IPS-18c (cell line): ENCODE measurements around the gene TEX9.
"Not testable (repeated sequence)": the region's sequence is repeated elsewhere in the genome, so short reads cannot be mapped to it uniquely, and the experiment has no call there.

ENCODE experiments used
- H3K4me3 ChIP-seq: 2 replicates; pipeline ENCODE4 v1.7.0; 2013; ENCODE audit warnings: low read depth, mild to moderate bottlenecking, low read length, moderate library complexity; ENCODE audit not compliant: insufficient read depth
- H3K9me3 ChIP-seq: one replicate; pipeline ENCODE4 v1.6.1; 2013; ENCODE audit warnings: mild to moderate bottlenecking, low read length, moderate library complexity; ENCODE audit not compliant: control insufficient read depth, insufficient read depth

Gene TEX9

DNA sequence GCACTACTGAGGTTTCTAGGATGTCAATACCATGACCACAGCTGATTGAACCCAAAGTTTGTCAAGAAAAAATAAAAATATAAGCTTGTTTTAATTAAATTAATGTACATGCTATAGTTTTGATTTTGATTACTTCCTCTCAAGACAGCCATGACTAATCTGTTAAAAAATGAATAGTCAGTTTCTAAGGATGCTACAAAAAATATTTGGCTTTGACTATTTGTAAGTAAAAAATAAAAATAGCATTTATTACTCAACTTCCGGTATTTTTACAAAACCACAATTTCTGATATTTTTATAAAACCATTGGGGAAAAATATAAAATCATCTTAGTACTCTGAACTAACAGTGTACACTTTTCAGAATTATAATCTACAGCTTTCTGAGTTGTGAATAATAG is 12.1 kb upstream of the TEX9 start:
- Histone ChIP-seq H3K9me3 (no peaks in the 10 kb centered on the region), H3K4me3 (no peak overlapping the region)

GRCh38 chr15:56353740-56354139 is 11.5 kb upstream of the TEX9 start:
- no peaks in the 10 kb centered on the region for H3K9me3 ChIP-seq
- no peak overlapping the region for H3K4me3 ChIP-seq

GRCh38 chr15:56356616-56357015 is 8.6 kb upstream of the TEX9 start:
- Histone ChIP-seq H3K4me3 (no peak overlapping the region), H3K9me3 (no peaks in the 10 kb centered on the region)

GRCh38 chr15:56358604-56359003 is 6.6 kb upstream of the TEX9 start:
- H3K9me3 ChIP-seq = no peaks in the 10 kb centered on the region
- no peak overlapping the region for H3K4me3 ChIP-seq

DNA sequence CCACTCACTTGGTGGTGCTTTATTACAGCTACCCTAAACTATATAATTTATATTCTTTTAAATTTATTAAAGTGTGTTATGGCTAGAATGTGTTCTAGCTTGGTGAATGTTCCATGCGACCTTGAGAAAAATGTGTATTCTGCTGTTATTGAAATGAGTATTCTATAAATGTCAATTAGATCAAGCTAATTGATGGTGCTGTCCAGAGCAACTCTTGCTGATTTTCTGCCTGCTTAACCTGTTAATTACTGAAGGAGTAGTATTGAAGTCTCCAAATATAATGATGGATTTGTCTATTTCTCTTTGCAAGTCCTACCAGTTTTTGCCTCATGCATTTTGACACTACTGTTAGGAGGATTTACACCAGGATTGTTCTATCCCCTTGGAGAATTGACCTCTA is 3.2 kb upstream of the TEX9 start:
- Histone ChIP-seq H3K9me3 (no peaks in the 10 kb centered on the region), H3K4me3 (no peak overlapping the region)

GRCh38 chr15:56366211-56366610 is 985 bp downstream of the TEX9 start:
- Histone ChIP-seq H3K9me3 (no peaks in the 10 kb centered on the region), H3K4me3 (peak overlapping the region; percentile 79; the same call in 1 of the 2 replicates)

- H3K4me3 ChIP-seq = no peak overlapping the region
- no peaks in the 10 kb centered on the region for H3K9me3 ChIP-seq
Observed at GRCh38 chr15:56367156-56367555, 1.9 kb downstream of the TEX9 start.

DNA sequence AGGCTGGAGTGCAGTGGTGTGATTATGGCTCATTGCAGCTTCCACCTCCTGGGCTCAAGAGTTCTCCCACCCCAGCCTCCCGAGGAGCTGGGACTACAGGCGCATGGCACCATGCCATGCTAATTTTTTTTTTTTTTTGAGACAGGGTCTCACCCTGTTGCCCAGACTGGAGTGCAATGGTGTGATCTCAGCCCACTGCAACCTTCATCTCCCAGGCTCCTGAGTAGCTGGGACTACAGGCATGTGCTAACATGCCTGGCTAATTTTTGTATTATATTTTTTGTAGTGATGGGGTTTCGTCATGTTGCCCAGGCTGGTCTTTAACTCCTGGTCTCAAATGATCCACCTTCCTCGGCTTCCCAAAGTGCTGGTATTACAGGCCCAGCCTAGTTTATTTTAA is 4.0 kb downstream of the TEX9 start:
- Histone ChIP-seq H3K4me3 (no peak overlapping the region), H3K9me3 (no peaks in the 10 kb centered on the region)

GRCh38 chr15:56371495-56372147 is 6.4 kb downstream of the TEX9 start:
- Histone ChIP-seq H3K9me3 (no peaks in the 10 kb centered on the region), H3K4me3 (no peak overlapping the region)

DNA sequence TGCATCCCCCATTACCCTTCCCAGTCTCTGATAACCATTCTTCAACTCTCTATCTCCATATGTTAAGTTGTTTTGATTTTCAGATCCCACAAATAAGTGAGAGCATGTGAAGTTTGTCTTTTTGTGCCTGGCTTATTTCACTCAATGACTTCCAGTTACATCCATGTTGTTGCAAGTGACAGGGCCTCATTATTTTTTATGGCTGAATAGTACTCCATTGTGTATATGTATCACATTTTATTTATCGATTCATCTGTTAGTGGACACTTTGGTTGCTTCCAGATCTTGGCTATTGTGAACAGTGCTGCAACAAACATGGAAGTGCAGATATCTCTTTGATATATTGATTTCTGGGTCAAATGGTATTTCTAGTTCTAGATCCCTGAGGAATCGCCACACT is 9.5 kb downstream of the TEX9 start:
- not testable (repeated sequence) for H3K4me3 ChIP-seq, H3K9me3 ChIP-seq

GRCh38 chr15:56377822-56378221 is 12.6 kb downstream of the TEX9 start:
- not testable (repeated sequence) for H3K4me3 ChIP-seq, H3K9me3 ChIP-seq

DNA sequence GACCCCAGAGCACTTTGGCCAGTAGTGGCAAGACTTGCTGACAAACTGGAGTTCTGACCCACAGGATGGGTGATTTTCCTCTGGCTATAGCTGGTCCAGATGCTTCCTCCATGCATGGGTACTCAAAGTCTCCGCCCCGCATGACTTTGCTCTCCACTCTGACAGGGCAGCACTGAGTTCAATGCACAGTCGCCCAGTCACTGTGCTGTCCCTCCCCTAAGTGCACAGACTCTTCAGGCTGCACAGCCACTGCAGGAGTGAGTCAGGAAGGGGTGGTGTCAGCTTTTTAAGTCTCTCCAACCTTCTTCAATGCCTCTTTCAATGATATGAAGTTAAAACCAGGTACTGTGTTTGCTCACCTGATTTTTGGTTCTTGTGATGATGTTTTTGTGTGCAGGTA is 17.8 kb downstream of the TEX9 start:
- Histone ChIP-seq H3K4me3 (no peak overlapping the region), H3K9me3 (no peaks in the 10 kb centered on the region)

DNA sequence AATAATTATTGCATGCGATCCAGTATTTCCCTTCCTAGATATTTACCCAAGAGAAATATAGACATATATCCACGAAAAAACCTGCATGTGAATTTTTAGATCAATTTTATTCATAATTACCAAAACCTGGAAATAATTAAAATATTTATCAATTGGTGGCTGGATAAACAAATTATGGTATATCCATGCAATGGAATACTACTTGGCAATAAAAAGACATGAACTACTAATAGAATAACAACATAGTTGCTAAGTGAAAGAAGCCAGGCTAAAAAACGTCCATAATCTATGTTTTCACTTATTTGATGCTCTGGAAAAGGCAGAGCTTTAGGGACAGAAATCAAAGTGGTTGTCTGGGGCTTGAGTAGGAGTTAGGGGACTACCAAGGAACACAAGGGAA is 20.7 kb downstream of the TEX9 start:
- no peaks in the 10 kb centered on the region for H3K9me3 ChIP-seq

GRCh38 chr15:56390739-56391267 is 25.6 kb downstream of the TEX9 start:
- Histone ChIP-seq H3K4me3 (no peak overlapping the region), H3K9me3 (no peaks in the 10 kb centered on the region)

More for the DNA sequence above, 20.7 kb downstream of the TEX9 start:
- no peak overlapping the region for H3K4me3 ChIP-seq

- Histone ChIP-seq H3K4me3 (no peak overlapping the region), H3K9me3 (no peaks in the 10 kb centered on the region)
Observed at GRCh38 chr15:56393277-56393676, 28.1 kb downstream of the TEX9 start.

GRCh38 chr15:56394909-56395308 is 29.7 kb downstream of the TEX9 start:
- Histone ChIP-seq H3K9me3 (no peaks in the 10 kb centered on the region), H3K4me3 (no peak overlapping the region)

- H3K9me3 ChIP-seq, H3K4me3 ChIP-seq: not testable (repeated sequence)
Observed at GRCh38 chr15:56397325-56397724, 32.1 kb downstream of the TEX9 start.

GRCh38 chr15:56399209-56399608 is 34.0 kb downstream of the TEX9 start:
- H3K9me3 ChIP-seq, H3K4me3 ChIP-seq: not testable (repeated sequence)

DNA sequence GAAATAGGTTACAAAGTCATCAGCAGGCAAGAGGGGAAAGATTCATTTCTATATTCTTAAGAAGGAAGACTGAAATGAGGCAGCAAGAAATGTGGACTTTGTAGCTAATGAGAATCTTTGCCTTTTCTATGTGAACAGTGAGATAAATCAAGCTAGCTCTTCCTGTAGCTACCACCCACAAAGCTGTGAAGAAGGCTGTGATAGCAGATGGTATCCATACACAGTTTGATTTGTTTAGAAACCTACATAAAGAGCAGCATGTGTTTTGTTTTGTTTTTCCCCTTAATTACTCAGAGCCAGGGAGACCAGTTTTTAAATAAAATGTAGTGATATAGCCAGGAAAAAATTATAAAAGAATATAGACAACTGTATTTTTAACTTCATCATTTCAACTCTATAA is 45.5 kb downstream of the TEX9 start:
- no peak overlapping the region for H3K4me3 ChIP-seq
- no peaks in the 10 kb centered on the region for H3K9me3 ChIP-seq
